NT2/D1 (cell line): ENCODE data around the gene KRT38.
"Not testable (repeated sequence)": the region's sequence is repeated elsewhere in the genome, so short reads cannot be mapped to it uniquely, and the experiment has no call there.

Experiments used
- SUZ12 ChIP-seq: IDR thresholded peaks from 2 replicates; pipeline ENCODE4 v1.6.1; 2011; ENCODE audit not compliant: insufficient read length, insufficient read depth; ENCODE audit errors: extremely low read depth
- ZNF274 ChIP-seq: IDR thresholded peaks from 2 replicates; pipeline ENCODE4 v1.6.1; 2011; ENCODE audit warnings: mild to moderate bottlenecking, low read depth, low read length

GRCh38 chr17:41395044-41395443 is 45.7 kb downstream of the KRT38 start:
- TF ChIP-seq SUZ12, ZNF274: not testable (repeated sequence)
